ENCODE data around the gene KIF25. TPM values are rescaled to one million over a fixed set of nuclear protein-coding genes. Genes with fewer than 3 reads are reported as not detected.

The KIF25 gene
- total RNA-seq, 2 donors from 2014 or later, result 0.28 to 0.82 TPM

GRCh38 chr6:168062346-168063289, 65.1 kb downstream of the KIF25 start:
- H3K36me3 ChIP-seq, result no peaks in the 10 kb centered on the region
- no peaks in the 10 kb centered on the region for H3K9me3 ChIP-seq
- H3K27me3 ChIP-seq (replicated peaks; ENCODE audit: insufficient read depth), result no peaks in the 10 kb centered on the region
- DNase-seq (ENCODE audit: low spot score), result no peak
- H3K4me3 ChIP-seq, result no peak overlapping the region
- TF ChIP-seq POLR2A (IDR thresholded peaks at IDR 0.05) (no peak), POLR2AphosphoS5 (IDR thresholded peaks at IDR 0.05) (no peak)
- no peaks in the 10 kb centered on the region for H3K4me1 ChIP-seq (replicated peaks)
- no peak overlapping the region for H3K27ac ChIP-seq
- 88% methylated on average over 31 of the region's 31 CpGs for WGBS
- intact Hi-C loops (cut with DNase I), result no loop called here

- no peak for DNase-seq (ENCODE audit: low spot score)
- H3K9me3 ChIP-seq, result no peaks in the 10 kb centered on the region
- no peak overlapping the region for H3K27ac ChIP-seq
- WGBS, result 95% methylated on average over 13 of the region's 13 CpGs
- intact Hi-C loops (cut with DNase I), result no loop called here
- no peak overlapping the region for H3K4me3 ChIP-seq
- no peaks in the 10 kb centered on the region for H3K27me3 ChIP-seq (replicated peaks; ENCODE audit: insufficient read depth)
- no peaks in the 10 kb centered on the region for H3K36me3 ChIP-seq
- no peaks in the 10 kb centered on the region for H3K4me1 ChIP-seq (replicated peaks)
- TF ChIP-seq POLR2AphosphoS5 (IDR thresholded peaks at IDR 0.05) (no peak), CTCF (IDR thresholded peaks at IDR 0.05) (no peak), POLR2A (IDR thresholded peaks at IDR 0.05) (no peak)
These were observed 66.0 kb downstream of the KIF25 start for GRCh38 chr6:168063431-168063830.

GRCh38 chr6:168064226-168064807, 66.8 kb downstream of the KIF25 start:
- 98% methylated on average over 9 of the region's 11 CpGs for WGBS
- intact Hi-C loops (cut with DNase I), result no loop called here
- no peak for DNase-seq (ENCODE audit: low spot score)
- H3K4me1 ChIP-seq (replicated peaks), result no peaks in the 10 kb centered on the region
- no peak overlapping the region for H3K4me3 ChIP-seq
- H3K27me3 ChIP-seq (replicated peaks; ENCODE audit: insufficient read depth), result no peaks in the 10 kb centered on the region
- no peak overlapping the region for H3K27ac ChIP-seq
- no peaks in the 10 kb centered on the region for H3K9me3 ChIP-seq
- no peak for TF ChIP-seq CTCF (IDR thresholded peaks at IDR 0.05)
- TF ChIP-seq POLR2AphosphoS5 (IDR thresholded peaks at IDR 0.05), result no peak
- no peak for TF ChIP-seq POLR2A (IDR thresholded peaks at IDR 0.05)
- no peaks in the 10 kb centered on the region for H3K36me3 ChIP-seq

- Histone ChIP-seq H3K4me3 (no peak overlapping the region), H3K4me1 (replicated peaks) (no peaks in the 10 kb centered on the region), H3K36me3 (no peaks in the 10 kb centered on the region), H3K27ac (no peak overlapping the region), H3K9me3 (no peaks in the 10 kb centered on the region), H3K27me3 (replicated peaks; ENCODE audit: insufficient read depth) (peaks cover 2% of the 10 kb centered on the region)
- intact Hi-C loops (cut with DNase I), result no loop called here
- TF ChIP-seq POLR2AphosphoS5 (IDR thresholded peaks at IDR 0.05) (no peak), CTCF (IDR thresholded peaks at IDR 0.05) (no peak), POLR2A (IDR thresholded peaks at IDR 0.05) (no peak)
- no peak for DNase-seq (ENCODE audit: low spot score)
- WGBS, result 85% methylated on average over 24 of the region's 24 CpGs
These were observed 69.7 kb downstream of the KIF25 start for GRCh38 chr6:168067081-168067759.

- no peaks in the 10 kb centered on the region for H3K4me1 ChIP-seq (replicated peaks)
- no peaks in the 10 kb centered on the region for H3K36me3 ChIP-seq
- WGBS, result 94% methylated on average over 7 of the region's 7 CpGs
- no peak for TF ChIP-seq CTCF (IDR thresholded peaks at IDR 0.05)
- TF ChIP-seq POLR2AphosphoS5 (IDR thresholded peaks at IDR 0.05), result no peak
- TF ChIP-seq POLR2A (IDR thresholded peaks at IDR 0.05), result no peak
- DNase-seq (ENCODE audit: low spot score), result no peak
- peaks cover 2% of the 10 kb centered on the region for H3K27me3 ChIP-seq (replicated peaks; ENCODE audit: insufficient read depth)
- intact Hi-C loops (cut with DNase I), result no loop called here
- H3K27ac ChIP-seq, result no peak overlapping the region
- no peak overlapping the region for H3K4me3 ChIP-seq
- no peaks in the 10 kb centered on the region for H3K9me3 ChIP-seq
These were observed 73.3 kb downstream of the KIF25 start for GRCh38 chr6:168070804-168071203.
